ENCODE measurements around the gene YARS1. TPM values are rescaled to one million over a fixed set of nuclear protein-coding genes. Genes with fewer than 3 reads are reported as not detected.

Gene YARS1
- total RNA-seq, 3 donors from 2014 or later = 47.0 to 66.7 (median 54.8) TPM

GRCh38 chr1:32767156-32767555 is 50.0 kb downstream of the YARS1 start:
- peaks cover 21% of the 10 kb centered on the region for H3K4me1 ChIP-seq (ENCODE audit: low read depth)
- intact Hi-C loops (cut with DNase I, micrococcal nuclease) = no loop called here

GRCh38 chr1:32766328-32766972 is 50.7 kb downstream of the YARS1 start:
- Histone ChIP-seq H3K36me3 (ENCODE audit: low read depth) (no peaks in the 10 kb centered on the region), H3K9me3 (no peaks in the 10 kb centered on the region), H3K4me1 (ENCODE audit: low read depth) (peaks cover 28% of the 10 kb centered on the region), H3K4me3 (no peak overlapping the region)
- ATAC-seq (no peak), DNase-seq (peak in 1 of 3 donors; percentile 17)
- no peak for TF ChIP-seq CTCF (IDR thresholded peaks at IDR 0.05)
- intact Hi-C loops (cut with DNase I, micrococcal nuclease) = no loop called here

More at GRCh38 chr1:32767156-32767555, 50.0 kb downstream of the YARS1 start:
- peak; percentile 31 for ATAC-seq
- peak in 1 of 3 donors; percentile 12 for DNase-seq
- TF ChIP-seq CTCF (IDR thresholded peaks at IDR 0.05) = no peak
- Histone ChIP-seq H3K4me3 (no peak overlapping the region), H3K36me3 (ENCODE audit: low read depth) (no peaks in the 10 kb centered on the region), H3K9me3 (no peaks in the 10 kb centered on the region)

DNA sequence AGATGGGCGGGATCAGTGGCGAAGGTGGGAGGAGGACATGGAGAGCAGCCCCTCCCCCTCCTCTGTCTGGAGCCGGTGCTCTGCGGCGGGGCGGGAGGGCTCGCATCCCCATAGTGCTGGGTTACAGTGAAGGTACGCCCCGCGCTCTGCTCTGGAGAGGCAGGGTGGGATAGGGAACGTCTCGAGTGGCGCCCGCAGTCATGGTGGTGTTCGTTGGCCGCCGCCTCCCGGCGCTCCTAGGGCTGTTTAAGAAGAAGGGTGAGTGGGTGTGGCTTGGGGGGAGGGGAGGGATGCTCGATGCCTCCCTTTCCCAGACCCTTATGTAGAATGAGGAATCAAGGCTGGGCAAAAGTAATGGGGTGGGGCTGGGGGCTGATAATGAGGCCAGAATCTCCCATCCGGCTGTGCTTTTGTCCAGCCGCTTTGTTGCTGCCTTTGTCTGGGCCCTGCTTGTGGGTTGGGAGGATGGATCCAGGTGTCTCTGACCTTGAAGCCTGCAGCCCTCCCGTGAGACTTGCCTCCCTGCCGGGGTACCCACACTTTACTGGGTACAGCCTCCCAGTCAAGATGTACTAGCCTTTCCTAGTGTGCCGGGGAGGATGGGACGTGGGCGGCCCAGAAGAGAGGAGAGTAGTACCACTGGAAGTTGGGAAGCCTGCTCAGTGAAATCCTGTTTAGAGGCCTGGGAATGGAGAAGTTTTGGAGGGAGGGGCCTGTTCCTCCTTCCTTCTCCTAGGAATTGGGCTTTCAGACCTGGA is 51.4 kb downstream of the YARS1 start:
- DNase-seq (peak in 1 of 3 donors; percentile 49), ATAC-seq (no peak)
- Histone ChIP-seq H3K9me3 (no peaks in the 10 kb centered on the region), H3K36me3 (ENCODE audit: low read depth) (no peaks in the 10 kb centered on the region), H3K4me1 (ENCODE audit: low read depth) (peaks cover 35% of the 10 kb centered on the region), H3K4me3 (no peak overlapping the region)
- intact Hi-C loops (cut with DNase I, micrococcal nuclease) = no loop called here
- no peak for TF ChIP-seq CTCF (IDR thresholded peaks at IDR 0.05)

DNA sequence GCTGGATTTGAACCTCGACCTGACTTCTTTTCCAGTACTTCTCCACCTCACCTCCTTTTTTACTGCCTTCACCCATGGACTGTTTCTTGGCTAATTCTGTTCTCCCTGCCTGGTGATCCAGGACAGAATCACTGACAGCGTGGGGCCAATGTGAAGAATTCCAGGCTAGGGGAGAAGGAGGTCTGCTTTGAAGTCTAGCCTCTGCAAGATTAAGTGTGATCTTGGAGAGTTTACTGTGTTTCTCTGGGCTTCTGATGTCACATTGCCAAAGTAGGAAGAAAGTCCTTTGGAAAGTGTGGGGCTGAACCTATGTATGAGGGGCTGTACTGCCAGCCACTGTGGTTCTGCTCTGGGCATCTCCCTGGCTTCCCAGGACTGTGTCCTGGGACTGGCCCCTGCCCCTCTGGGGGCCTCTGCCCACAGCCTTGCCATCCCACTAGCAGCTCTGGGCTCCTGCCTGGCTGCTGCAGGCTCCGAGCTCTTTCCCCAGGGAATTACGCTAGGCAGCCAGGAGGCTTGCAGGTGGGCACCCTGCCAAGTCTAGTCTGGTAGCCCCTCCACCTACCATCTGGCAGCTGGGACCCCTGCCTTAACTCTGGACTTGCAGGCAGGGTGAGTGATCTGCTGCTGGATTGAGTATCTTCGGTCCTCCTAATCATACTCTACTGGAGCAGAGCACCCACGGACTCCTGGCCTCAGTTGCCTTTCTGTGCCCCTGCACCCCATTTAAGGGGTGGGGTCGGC is 52.2 kb downstream of the YARS1 start:
- no peak for ATAC-seq
- Histone ChIP-seq H3K9me3 (no peaks in the 10 kb centered on the region), H3K4me3 (no peak overlapping the region), H3K36me3 (ENCODE audit: low read depth) (no peaks in the 10 kb centered on the region), H3K4me1 (ENCODE audit: low read depth) (peaks cover 40% of the 10 kb centered on the region)
- no peak for TF ChIP-seq CTCF (IDR thresholded peaks at IDR 0.05)
- no peak for DNase-seq
- intact Hi-C loops (cut with DNase I, micrococcal nuclease) = no loop called here

GRCh38 chr1:32763221-32763620 is 53.9 kb downstream of the YARS1 start:
- Histone ChIP-seq H3K4me1 (ENCODE audit: low read depth) (peaks cover 51% of the 10 kb centered on the region), H3K4me3 (no peak overlapping the region), H3K9me3 (no peaks in the 10 kb centered on the region), H3K36me3 (ENCODE audit: low read depth) (no peaks in the 10 kb centered on the region)
- TF ChIP-seq CTCF (IDR thresholded peaks at IDR 0.05) = no peak
- DNase-seq = no peak
- intact Hi-C loops (cut with DNase I, micrococcal nuclease) = no loop called here
- ATAC-seq = no peak

Data from mucosa of descending colon (tissue), 3 donors.